ENCODE data around the gene KREMEN1.

Gene KREMEN1

DNA sequence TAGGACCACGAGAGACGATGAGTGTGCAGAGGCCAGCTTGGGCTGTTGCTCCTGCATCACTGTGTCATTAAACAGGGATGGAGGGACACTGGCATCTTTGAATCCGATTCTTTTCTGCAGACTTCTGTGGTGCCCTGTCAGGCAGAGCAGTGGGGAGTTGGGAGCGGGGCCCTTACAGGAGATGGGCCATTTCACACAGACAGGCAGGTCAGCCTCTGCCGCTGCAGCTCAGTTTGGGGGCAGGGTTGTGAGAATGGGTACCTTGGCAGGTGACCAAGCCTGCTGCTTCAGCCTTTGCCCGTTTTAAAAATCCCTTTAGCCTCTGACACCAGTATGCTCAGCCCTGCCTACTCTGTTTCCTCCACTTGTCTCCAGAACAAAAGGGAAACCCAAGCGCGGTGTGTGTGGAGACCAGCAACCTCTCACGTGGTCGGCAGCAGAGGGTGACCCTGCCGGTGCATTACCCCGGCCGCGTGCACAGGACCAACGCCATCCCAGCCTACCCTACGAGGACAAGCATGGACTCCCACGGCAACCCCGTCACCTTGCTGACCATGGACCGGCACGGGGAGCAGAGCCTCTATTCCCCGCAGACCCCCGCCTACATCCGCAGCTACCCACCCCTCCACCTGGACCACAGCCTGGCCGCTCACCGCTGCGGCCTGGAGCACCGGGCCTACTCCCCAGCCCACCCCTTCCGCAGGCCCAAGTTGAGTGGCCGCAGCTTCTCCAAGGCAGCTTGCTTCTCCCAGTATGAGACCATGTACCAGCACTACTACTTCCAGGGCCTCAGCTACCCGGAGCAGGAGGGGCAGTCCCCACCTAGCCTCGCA is 23.8 kb upstream of the KREMEN1 start:
- no peak for DNase-seq (ENCODE audit: low read depth)
- TF ChIP-seq MYC (IDR thresholded peaks at IDR 0.05; ENCODE audit: low read depth, low read length) (no peak), POLR2A (IDR thresholded peaks at IDR 0.05; ENCODE audit: extremely low read depth, insufficient read length) (no peak)
- TF ChIP-seq, protein P1, sequence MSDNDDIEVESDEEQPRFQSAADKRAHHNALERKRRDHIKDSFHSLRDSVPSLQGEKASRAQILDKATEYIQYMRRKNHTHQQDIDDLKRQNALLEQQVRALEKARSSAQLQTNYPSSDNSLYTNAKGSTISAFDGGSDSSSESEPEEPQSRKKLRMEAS (IDR thresholded peaks at IDR 0.05; ENCODE audit: low read depth, low read length) = no peak
- TF ChIP-seq, protein P2, sequence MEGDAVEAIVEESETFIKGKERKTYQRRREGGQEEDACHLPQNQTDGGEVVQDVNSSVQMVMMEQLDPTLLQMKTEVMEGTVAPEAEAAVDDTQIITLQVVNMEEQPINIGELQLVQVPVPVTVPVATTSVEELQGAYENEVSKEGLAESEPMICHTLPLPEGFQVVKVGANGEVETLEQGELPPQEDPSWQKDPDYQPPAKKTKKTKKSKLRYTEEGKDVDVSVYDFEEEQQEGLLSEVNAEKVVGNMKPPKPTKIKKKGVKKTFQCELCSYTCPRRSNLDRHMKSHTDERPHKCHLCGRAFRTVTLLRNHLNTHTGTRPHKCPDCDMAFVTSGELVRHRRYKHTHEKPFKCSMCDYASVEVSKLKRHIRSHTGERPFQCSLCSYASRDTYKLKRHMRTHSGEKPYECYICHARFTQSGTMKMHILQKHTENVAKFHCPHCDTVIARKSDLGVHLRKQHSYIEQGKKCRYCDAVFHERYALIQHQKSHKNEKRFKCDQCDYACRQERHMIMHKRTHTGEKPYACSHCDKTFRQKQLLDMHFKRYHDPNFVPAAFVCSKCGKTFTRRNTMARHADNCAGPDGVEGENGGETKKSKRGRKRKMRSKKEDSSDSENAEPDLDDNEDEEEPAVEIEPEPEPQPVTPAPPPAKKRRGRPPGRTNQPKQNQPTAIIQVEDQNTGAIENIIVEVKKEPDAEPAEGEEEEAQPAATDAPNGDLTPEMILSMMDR (IDR thresholded peaks at IDR 0.05; ENCODE audit: low read depth, low read length) = no peak
- H3K4me3 ChIP-seq (ENCODE audit: low read depth, low read length) = no peak overlapping the region

DNA sequence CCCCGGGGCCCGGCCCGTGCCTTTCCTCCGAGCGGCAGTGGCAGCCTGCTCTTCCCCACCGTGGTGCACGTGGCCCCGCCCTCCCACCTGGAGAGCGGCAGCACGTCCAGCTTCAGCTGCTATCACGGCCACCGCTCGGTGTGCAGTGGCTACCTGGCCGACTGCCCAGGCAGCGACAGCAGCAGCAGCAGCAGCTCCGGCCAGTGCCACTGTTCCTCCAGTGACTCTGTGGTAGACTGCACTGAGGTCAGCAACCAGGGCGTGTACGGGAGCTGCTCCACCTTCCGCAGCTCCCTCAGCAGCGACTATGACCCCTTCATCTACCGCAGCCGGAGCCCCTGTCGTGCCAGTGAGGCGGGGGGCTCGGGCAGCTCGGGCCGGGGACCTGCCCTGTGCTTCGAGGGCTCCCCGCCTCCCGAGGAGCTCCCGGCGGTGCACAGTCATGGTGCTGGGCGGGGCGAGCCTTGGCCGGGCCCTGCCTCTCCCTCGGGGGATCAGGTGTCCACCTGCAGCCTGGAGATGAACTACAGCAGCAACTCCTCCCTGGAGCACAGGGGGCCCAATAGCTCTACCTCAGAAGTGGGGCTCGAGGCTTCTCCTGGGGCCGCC is 23.1 kb upstream of the KREMEN1 start:
- H3K4me3 ChIP-seq (ENCODE audit: low read depth, low read length) = no peak overlapping the region
- no peak for DNase-seq (ENCODE audit: low read depth)
- no peak for TF ChIP-seq POLR2A (IDR thresholded peaks at IDR 0.05; ENCODE audit: extremely low read depth, insufficient read length)
- TF ChIP-seq, protein P2 (IDR thresholded peaks at IDR 0.05; ENCODE audit: low read depth, low read length) = no peak
- TF ChIP-seq, protein P1 (IDR thresholded peaks at IDR 0.05; ENCODE audit: low read depth, low read length) = no peak

DNA sequence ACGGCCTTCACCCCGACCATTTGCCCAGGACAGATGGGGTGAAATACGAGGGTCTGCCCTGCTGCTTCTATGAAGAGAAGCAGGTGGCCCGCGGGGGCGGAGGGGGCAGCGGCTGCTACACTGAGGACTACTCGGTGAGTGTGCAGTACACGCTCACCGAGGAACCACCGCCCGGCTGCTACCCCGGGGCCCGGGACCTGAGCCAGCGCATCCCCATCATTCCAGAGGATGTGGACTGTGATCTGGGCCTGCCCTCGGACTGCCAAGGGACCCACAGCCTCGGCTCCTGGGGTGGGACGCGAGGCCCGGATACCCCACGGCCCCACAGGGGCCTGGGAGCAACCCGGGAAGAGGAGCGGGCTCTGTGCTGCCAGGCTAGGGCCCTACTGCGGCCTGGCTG is 22.4 kb upstream of the KREMEN1 start:
- TF ChIP-seq MYC (IDR thresholded peaks at IDR 0.05; ENCODE audit: low read depth, low read length) (no peak), POLR2A (IDR thresholded peaks at IDR 0.05; ENCODE audit: extremely low read depth, insufficient read length) (no peak)
- TF ChIP-seq, protein P2 (IDR thresholded peaks at IDR 0.05; ENCODE audit: low read depth, low read length) = no peak
- TF ChIP-seq, protein P1 (IDR thresholded peaks at IDR 0.05; ENCODE audit: low read depth, low read length) = no peak
- DNase-seq (ENCODE audit: low read depth) = no peak
- H3K4me3 ChIP-seq (ENCODE audit: low read depth, low read length) = no peak overlapping the region

DNA sequence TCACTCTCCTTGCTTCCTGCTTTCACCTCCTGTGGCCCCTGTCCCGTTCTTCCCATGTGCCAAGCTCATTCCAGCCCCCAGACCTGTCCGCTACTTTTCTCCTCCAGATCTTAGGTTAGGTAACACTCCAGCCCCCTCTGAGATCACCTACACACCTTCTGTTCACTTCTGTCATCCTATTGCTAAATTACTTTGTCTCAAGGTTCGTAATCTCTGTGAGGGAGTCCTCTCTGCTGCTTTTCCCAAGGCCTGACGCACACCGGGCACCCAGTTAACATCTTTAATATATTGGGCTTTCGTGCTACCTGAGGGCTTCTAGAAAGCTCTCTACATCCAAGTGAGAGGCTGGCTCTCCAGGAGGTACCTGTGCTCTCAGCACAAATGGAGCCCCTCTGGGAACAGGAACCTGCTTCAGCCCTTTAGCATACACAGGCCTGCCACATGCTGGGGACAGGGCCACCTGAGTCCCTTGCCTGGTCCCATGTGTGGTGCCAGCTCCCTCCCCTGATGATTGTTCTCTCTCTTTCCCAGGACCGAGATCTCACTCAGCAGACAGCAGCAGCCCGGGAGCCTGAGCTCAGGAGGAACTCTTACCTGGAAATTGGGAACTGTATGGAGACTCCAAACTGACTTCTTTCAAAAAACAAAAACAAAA is 19.7 kb upstream of the KREMEN1 start:
- H3K4me3 ChIP-seq (ENCODE audit: low read depth, low read length) = no peak overlapping the region
- DNase-seq (ENCODE audit: low read depth) = no peak
- TF ChIP-seq POLR2A (IDR thresholded peaks at IDR 0.05; ENCODE audit: extremely low read depth, insufficient read length) = no peak
- TF ChIP-seq MYC (IDR thresholded peaks at IDR 0.05; ENCODE audit: low read depth, low read length) = no peak
- TF ChIP-seq, protein P1 (IDR thresholded peaks at IDR 0.05; ENCODE audit: low read depth, low read length) = no peak

DNA sequence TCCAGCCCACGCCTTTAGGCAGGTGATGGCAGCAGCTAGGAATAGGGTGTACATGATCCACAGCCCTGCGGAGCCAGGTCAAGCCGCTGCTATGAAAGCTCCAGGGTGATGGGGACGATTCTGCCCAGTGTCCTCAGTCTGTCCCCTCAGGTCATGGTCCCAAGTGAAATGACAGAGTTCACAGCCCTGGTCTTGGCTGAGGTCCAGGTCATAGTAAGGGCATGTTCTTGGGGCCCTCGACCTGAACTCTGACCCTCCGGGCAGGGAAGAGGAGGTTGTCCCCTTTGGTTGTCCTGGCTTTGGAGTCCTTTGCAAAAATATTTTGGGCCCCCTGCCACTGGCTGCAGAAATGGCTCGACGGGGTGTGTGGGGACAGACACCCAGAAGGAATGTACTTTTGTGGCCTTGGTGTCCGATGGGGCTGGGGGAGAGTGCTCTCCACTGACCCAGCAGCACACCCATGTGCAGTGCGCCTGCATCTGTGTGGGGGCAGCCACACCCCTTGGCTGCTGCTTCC is 18.5 kb upstream of the KREMEN1 start:
- TF ChIP-seq, protein P2 (IDR thresholded peaks at IDR 0.05; ENCODE audit: low read depth, low read length) = no peak
- TF ChIP-seq, protein P1 (IDR thresholded peaks at IDR 0.05; ENCODE audit: low read depth, low read length) = no peak
- TF ChIP-seq MYC (IDR thresholded peaks at IDR 0.05; ENCODE audit: low read depth, low read length) = no peak
- TF ChIP-seq POLR2A (IDR thresholded peaks at IDR 0.05; ENCODE audit: extremely low read depth, insufficient read length) = no peak
- no peak for DNase-seq (ENCODE audit: low read depth)
- no peak overlapping the region for H3K4me3 ChIP-seq (ENCODE audit: low read depth, low read length)

Measured in NB4 (cell line).